Prostate gland (tissue), 2 donors: ENCODE data around the gene TMEM258.

ENCODE experiments used
- CTCF ChIP-seq, 4 experiments: fragments of 200-600 bp in 2 of 4; fragments of 450-650 bp in 2 of 4; sonication (generic) in 2 of 4; IDR thresholded peaks; 1 replicate in 3 of 4; 2 replicates in 1 of 4; pipeline ENCODE4 v1.5.1; 2016 to 2019; ENCODE audit warnings: antibody characterized with exemption in 4 of 4, mild to moderate bottlenecking in 2 of 4, moderate library complexity in 2 of 4
- POLR2A ChIP-seq: fragments of 450-650 bp; IDR thresholded peaks from one replicate; pipeline ENCODE4 v1.6.1; 2016; ENCODE audit warnings: antibody characterized with exemption, mild to moderate bottlenecking
- POLR2AphosphoS5 ChIP-seq: sonication (generic); formaldehyde crosslinking; IDR thresholded peaks from one replicate; pipeline ENCODE4 v1.6.1; 2017; ENCODE audit warnings: antibody characterized with exemption

- TF ChIP-seq POLR2AphosphoS5 (no peak), CTCF (IDR thresholded peaks at IDR 0.05) (no peak), POLR2A (no peak)
Measured at GRCh38 chr11:61765550-61766253, 26.7 kb downstream of the TMEM258 start.
